HG03460 (cell line): ENCODE measurements around the gene TBRG4.

ENCODE experiments used
- ATAC-seq: cut with Tn5 transposase; IDR thresholded peaks from one replicate; pipeline ENCODE4 v1.9.1; 2021; ENCODE audit not compliant: unreplicated experiment

TBRG4 gene

GRCh38 chr7:45075871-45076796 lies 35.4 kb downstream of the TBRG4 start:
- ATAC-seq = no peak

DNA sequence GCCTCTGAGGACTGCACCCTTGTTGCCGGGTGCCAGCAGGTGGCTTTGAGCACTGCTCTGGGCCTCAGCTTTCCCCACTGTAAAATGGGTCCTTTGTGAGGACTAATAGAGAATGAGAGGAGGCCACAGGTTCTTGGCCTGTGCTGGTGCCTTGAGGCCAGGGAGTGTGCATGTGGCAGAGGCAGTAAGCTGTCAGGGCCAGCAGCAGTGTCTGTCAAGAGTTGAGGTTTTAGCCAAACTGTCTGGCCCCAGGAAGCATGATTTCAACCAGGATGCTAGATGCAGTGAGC lies 36.2 kb downstream of the TBRG4 start:
- no peak for ATAC-seq

GRCh38 chr7:45074528-45075354 lies 36.8 kb downstream of the TBRG4 start:
- ATAC-seq = no peak

- no peak for ATAC-seq
Measured at GRCh38 chr7:45073786-45074527, 37.5 kb downstream of the TBRG4 start.

DNA sequence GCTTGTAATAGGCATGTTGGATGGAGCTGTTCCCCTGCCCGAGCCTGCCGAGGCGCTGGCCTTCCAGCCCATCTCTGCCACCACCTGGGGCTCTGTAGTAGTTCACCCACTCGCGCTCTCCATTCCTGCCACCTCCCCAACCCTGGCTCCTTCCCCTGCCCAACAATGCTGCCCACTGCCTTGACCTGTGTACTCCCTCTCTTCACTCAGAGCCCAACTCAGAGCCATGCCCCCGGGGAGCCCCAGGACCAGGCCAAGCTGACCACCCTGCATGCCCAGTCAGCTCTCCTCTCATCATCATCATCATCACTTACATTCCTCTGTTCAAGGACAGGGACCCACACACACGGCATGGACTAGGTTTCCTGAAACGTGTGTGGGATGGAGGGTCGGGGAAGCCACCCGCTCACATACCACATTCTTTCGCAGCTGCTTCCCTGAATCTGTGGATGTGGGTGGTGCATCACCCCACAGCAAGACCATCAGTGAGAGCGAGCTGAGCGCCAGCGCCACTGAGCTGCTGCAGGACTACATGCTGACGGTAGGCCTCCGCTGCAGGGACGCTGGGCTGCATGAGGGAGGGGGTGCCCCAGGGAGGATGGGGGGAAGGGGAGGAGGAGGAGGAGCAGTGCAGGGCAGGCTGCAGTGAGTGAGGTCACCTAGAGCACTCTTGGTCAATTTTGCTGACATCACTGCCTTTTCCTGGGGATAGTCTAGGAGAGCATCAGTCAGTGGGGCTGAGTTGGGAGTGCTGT lies 38.3 kb downstream of the TBRG4 start:
- no peak for ATAC-seq

DNA sequence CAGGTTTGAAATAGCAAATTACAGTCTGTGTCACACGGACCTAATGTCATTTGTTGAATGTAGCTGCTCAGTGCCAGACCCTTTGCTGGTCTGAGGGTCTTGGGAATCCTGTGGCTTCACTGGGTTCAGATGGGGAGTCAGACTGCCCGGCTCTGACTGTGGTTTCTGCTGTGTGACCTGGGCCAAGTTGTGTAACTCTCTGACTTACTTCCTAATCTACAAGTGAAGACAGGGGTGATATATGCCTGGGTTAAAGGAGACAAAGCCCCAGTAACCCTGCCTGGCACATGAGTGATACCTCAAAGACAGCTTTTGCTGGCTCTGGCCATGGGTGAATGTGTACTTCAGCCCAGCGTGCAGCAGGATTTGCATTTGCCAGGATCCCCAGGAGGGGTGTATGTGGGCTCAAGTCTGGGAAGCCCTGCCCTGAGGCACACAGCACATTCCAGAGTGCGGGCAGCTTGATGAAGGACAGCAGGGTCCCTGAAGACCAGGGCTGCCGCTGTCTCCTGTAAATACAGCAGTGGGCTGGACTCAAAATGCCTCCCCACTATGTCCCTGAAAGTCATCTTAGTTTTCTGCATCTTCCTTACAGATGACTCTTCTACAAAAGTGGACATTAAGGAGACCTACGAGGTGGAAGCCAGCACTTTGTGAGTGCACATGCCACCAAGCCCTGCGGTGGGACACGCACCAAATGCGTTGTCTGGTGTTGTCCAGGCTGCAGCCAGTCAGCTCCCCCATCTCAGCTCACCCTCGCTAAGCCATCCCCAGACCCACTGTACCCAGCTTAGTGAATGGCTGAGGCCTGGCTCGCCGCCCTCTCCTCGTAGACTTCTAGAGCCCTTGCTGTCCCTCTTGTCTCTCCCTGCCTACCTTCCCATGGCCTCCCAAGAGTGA lies 39.1 kb downstream of the TBRG4 start:
- ATAC-seq = no peak

- no peak for ATAC-seq
Measured at GRCh38 chr7:45071528-45071927, 40.0 kb downstream of the TBRG4 start.

- no peak for ATAC-seq
Measured at GRCh38 chr7:45070254-45070642, 41.2 kb downstream of the TBRG4 start.

GRCh38 chr7:45069444-45070253 lies 41.8 kb downstream of the TBRG4 start:
- ATAC-seq = no peak

- no peak for ATAC-seq
Measured at GRCh38 chr7:45068236-45069023, 43.1 kb downstream of the TBRG4 start.

DNA sequence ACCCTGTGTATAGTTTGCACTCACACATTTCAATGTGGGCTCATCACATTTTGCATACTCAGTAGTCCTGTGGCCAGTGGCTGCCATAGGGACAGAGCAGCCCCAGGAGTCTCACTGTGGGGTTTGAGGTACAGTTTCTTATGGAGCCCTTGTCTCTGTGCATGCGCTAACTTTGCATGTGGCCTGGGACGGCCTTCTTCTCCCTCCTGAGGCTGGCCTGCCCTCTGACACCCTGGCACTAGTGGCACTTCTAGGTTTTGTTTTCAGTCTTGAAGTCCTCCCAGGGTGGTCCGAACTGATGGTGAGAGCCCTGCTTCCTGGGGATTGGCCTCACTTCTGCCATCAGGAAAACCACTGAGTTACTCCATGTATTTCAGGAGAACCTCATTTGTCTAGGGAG lies 43.9 kb downstream of the TBRG4 start:
- no peak for ATAC-seq

DNA sequence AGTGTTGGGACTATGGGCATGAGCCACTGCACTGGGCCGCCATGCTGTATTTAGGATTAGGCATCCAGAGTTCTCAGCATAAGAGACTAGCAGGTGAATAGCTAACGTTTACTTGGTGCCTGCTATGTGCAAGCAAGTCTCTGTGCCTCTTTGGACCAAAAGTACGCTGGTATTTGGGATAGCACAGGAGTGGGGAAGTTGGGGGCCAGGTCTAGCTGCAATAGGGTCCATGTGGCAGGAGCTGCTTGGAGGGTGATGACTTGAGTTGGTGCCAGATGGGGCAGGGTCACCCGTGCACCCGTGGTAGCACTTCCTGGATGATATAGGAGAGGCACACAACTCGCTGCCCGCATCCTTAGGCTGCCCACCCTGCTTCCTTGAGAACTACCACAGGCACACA lies 45.1 kb downstream of the TBRG4 start:
- ATAC-seq = no peak

DNA sequence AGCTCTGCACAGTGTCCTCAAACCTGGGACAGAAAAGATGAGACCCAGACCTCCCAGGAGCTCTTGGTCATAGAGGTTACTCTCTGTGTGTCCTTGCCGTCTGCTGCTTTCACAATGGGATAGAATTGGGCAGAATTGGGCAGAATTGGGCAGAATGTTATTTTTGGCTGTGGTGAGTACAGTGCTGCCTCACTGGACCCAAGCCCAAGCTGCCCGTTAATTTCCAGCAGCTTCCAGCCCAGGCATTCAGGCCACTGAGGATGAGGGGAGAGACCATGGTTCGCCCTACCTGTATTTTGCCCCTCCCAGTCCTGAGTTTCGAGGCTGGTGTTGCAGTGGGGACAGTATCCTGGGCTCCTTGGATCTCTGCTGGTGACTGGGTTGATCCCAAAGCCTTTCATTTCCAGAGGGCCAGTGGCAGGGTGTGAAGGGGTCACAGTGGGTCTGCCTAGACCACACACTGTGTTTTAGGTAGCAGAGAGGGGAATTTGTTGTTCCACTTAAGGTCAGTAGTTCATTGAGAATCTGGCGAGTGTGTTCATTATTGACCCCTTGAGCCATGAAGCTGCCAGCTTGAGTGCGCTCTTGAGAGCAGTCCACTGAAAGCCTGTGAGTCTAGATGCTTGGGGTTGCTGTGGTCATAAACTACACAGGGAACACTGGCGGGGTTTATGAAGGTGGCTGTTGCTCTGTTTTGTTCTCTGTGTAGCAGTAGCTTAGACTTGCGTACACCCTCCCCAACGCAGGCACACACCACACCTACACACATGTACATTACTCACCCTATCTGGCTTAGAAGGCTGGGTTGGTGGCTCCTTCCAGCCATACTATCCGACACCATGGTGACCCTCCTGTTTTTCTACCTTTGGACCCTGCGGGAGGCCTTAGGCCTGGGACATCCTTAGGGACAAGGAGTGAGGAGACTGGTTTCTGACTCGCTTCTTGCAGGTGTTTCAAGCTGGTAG lies 46.2 kb downstream of the TBRG4 start:
- no peak for ATAC-seq

DNA sequence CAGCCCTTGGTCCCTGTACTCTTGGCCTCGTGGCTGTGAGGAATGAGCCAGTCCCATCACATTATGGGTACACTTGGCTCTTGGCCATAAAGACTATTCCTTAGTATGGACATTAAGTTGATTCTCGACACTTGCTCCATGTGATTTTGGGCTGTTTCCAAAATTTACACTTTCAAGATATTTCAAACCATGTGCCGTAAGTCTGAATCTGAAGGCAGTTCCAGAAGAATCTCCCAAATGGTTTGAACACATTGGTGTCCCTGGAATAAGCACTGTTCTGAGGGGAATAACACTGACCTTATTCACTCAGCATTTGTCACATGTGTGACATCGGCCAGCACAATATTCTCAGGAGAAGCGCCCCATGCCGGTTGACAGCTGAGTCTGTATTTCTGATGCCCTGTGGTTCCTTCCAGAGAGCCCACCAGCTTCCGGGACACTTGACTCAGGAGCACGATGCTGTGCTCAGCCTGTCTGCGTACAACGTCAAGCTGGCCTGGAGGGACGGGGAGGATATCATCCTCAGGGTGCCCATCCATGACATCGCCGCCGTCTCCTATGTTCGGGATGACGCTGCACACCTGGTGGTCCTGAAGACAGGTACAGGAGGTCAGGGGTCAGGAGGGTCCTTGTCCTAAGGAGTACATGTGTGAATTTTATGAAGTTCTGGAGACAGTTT lies 47.3 kb downstream of the TBRG4 start:
- ATAC-seq = no peak

- ATAC-seq = no peak
Measured at GRCh38 chr7:45061806-45062425, 49.6 kb downstream of the TBRG4 start.

DNA sequence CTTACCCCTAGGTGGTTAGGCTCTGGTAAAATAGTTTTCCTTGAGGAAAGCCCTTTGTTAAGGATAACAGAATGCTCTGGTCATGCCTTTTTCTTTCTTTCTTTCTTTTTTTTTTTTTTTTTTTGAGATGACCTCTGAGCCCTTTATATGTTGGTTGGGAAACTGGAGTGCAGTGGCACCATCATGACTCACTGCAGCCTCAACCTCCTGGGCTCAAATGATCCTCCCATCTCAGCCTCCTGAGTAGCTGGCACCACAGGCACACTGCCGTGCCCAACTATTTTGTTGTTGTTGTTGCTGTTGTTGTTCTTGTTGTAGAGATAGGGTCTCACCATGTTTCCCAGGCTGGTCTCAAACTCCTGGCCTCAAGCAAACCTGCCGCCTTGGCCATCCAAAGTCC lies 50.1 kb downstream of the TBRG4 start:
- no peak for ATAC-seq
